ENCODE measurements around the gene SH3TC2.

The SH3TC2 gene

DNA sequence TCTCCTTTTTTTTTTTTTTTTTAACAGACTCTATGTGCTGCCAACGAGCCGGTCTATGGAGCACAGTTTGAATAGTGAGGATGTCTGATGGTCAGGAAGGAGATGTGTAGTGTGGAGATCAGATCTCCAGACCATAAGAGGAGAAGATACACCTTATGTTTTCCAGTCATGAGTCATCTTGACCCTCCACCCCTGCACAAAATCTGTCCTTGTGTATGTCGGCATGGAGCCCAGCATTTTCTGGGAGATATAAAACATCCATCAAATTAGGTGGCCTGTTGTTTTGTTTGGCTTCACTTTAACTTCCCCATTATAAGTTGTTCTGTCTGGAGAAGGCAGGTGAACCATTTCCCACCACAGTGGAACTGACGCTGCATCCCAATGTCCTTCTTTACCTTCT is 19.2 kb downstream of the SH3TC2 start:
- no peak overlapping the region for H3K4me3 ChIP-seq (replicated peaks; ENCODE audit: low read depth, low read length)
- no peak for DNase-seq (ENCODE audit: extremely low read depth, low read depth)
- TF ChIP-seq, protein P1, sequence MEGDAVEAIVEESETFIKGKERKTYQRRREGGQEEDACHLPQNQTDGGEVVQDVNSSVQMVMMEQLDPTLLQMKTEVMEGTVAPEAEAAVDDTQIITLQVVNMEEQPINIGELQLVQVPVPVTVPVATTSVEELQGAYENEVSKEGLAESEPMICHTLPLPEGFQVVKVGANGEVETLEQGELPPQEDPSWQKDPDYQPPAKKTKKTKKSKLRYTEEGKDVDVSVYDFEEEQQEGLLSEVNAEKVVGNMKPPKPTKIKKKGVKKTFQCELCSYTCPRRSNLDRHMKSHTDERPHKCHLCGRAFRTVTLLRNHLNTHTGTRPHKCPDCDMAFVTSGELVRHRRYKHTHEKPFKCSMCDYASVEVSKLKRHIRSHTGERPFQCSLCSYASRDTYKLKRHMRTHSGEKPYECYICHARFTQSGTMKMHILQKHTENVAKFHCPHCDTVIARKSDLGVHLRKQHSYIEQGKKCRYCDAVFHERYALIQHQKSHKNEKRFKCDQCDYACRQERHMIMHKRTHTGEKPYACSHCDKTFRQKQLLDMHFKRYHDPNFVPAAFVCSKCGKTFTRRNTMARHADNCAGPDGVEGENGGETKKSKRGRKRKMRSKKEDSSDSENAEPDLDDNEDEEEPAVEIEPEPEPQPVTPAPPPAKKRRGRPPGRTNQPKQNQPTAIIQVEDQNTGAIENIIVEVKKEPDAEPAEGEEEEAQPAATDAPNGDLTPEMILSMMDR (IDR thresholded peaks at IDR 0.05; ENCODE audit: low read depth, low read length, missing control alignments) = no peak

DNA sequence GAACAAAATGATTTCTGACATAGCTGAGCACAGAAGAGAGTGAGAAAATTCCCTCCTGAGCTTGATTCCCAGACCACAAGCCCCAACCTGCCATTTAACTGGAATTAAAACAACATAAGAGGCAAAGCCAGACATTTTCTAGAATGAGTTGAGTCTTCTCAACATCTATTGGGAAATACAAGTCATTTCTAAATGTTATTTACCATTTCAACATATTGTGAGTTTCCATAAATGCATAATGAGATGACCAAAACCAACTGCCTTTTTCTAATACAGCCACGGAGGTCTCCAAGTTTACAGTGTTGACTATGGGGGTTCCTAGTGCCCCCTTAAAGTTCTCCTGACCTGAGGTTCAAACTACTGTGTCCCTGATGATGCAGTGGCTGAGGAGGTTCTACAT is 20.0 kb downstream of the SH3TC2 start:
- no peak overlapping the region for H3K4me3 ChIP-seq (replicated peaks; ENCODE audit: low read depth, low read length)
- TF ChIP-seq, protein P1 (IDR thresholded peaks at IDR 0.05; ENCODE audit: low read depth, low read length, missing control alignments) = no peak
- no peak for DNase-seq (ENCODE audit: extremely low read depth, low read depth)

DNA sequence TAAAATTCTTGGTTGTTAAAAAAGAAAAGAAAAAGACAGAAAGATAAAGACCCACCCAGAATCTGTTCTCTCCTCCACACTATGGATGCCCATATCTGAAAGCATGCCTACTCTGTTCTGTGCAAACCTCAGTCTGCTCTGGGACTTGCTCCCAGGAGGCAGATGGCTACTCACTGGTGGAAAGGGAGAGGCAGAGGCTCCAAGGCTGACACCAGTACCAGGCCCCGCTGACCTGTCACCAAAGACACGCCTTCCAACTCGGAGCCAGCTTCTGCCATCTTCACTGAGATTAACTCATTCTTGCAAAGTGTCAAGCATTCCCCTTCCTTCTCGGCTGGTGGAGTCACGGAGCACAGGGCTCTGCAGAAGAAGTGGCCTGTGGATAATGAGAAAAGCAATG is 21.6 kb downstream of the SH3TC2 start:
- TF ChIP-seq, protein P1 (IDR thresholded peaks at IDR 0.05; ENCODE audit: low read depth, low read length, missing control alignments) = no peak
- no peak overlapping the region for H3K4me3 ChIP-seq (replicated peaks; ENCODE audit: low read depth, low read length)
- DNase-seq (ENCODE audit: extremely low read depth, low read depth) = no peak

DNA sequence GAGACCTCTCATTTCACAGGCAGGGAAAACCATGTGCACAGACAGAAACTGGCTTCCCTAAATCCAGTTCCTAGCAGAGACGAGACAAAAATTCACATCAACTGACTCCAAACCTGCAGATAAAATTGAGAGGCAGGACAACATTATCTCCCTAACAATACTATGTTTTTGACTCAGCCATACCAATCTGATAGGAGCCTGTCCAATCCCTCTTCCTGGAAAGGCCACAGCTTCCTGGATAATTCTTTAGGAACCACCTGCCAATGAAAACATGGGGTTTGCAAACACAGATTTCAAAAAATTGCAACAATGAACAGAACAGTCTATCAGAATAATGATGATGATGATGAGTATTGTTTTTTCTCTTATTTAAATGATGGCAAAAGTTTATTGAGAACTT is 22.4 kb downstream of the SH3TC2 start:
- DNase-seq (ENCODE audit: extremely low read depth, low read depth) = no peak
- TF ChIP-seq, protein P1 (IDR thresholded peaks at IDR 0.05; ENCODE audit: low read depth, low read length, missing control alignments) = no peak
- no peak overlapping the region for H3K4me3 ChIP-seq (replicated peaks; ENCODE audit: low read depth, low read length)

- no peak overlapping the region for H3K4me3 ChIP-seq (replicated peaks; ENCODE audit: low read depth, low read length)
- TF ChIP-seq, protein P1 (IDR thresholded peaks at IDR 0.05; ENCODE audit: low read depth, low read length, missing control alignments) = no peak
- no peak for DNase-seq (ENCODE audit: extremely low read depth, low read depth)
These were observed 23.4 kb downstream of the SH3TC2 start for GRCh38 chr5:149039506-149039905.

DNA sequence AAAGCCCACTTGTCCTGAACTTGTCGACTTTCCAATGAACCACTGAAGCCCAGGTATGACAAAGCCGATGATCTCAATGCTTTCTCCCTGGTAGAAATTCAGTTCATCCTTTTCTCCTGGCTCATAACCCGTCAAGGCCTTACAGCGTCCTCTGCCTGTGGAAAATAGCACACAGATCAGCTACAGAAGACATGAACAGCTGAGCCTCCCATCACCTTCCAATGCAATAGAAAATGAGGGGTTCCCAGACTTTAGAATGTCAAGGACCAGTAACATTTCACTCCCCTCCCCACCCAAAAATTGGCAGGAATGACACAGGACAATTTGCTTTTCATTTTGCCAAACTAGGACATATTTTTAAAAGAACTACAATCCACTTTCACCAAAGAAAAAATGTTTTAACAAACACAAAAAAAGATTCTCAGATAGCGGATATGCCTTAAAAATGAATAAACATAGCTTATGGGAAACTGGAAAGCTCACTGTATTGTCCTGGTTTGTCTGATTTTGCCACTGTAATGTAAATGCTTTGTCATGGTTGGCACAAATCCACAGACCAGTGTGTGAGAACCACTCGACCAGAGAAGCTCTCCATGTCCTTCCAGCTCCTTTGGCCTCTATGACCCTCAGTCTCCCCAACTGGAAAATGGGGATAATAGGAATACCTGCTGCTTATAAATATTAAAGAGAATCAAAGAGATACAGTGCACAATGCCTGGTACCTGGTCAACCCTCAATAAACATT is 24.4 kb downstream of the SH3TC2 start:
- no peak overlapping the region for H3K4me3 ChIP-seq (replicated peaks; ENCODE audit: low read depth, low read length)
- TF ChIP-seq, protein P1 (IDR thresholded peaks at IDR 0.05; ENCODE audit: low read depth, low read length, missing control alignments) = no peak
- DNase-seq (ENCODE audit: extremely low read depth, low read depth) = no peak

DNA sequence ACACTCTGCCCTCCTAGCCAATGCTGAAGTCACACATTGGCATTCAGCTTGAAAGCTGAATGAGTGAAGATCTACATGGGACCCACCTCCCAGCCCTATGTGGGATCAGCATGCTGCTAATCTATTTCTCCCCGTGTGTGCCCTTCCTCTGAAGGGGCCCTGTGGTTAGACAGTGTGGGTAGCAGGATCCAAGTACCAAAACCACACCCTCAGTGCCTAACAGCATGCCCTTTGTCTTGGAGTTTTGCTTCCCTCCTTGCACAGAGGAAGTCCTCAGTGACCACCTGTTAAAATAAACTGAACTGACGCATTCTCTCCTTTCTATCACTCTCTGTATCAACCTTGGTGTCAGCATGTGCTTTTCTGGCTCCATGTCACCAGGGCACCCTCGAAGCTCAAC is 25.0 kb downstream of the SH3TC2 start:
- no peak overlapping the region for H3K4me3 ChIP-seq (replicated peaks; ENCODE audit: low read depth, low read length)
- TF ChIP-seq, protein P1 (IDR thresholded peaks at IDR 0.05; ENCODE audit: low read depth, low read length, missing control alignments) = no peak
- DNase-seq (ENCODE audit: extremely low read depth, low read depth) = no peak

All from HFF-Myc (cell line).